HG02798 (cell line): ENCODE data around the gene PODN.

ENCODE experiments used
- ATAC-seq: cut with Tn5 transposase; IDR thresholded peaks from one replicate; pipeline ENCODE4 v1.9.1; 2021; ENCODE audit warnings: mild to moderate bottlenecking; ENCODE audit not compliant: unreplicated experiment, poor library complexity

PODN gene

GRCh38 chr1:53087332-53088285 is 25.6 kb downstream of the PODN start:
- ATAC-seq: no peak

GRCh38 chr1:53088616-53089300 is 26.7 kb downstream of the PODN start:
- no peak for ATAC-seq

DNA sequence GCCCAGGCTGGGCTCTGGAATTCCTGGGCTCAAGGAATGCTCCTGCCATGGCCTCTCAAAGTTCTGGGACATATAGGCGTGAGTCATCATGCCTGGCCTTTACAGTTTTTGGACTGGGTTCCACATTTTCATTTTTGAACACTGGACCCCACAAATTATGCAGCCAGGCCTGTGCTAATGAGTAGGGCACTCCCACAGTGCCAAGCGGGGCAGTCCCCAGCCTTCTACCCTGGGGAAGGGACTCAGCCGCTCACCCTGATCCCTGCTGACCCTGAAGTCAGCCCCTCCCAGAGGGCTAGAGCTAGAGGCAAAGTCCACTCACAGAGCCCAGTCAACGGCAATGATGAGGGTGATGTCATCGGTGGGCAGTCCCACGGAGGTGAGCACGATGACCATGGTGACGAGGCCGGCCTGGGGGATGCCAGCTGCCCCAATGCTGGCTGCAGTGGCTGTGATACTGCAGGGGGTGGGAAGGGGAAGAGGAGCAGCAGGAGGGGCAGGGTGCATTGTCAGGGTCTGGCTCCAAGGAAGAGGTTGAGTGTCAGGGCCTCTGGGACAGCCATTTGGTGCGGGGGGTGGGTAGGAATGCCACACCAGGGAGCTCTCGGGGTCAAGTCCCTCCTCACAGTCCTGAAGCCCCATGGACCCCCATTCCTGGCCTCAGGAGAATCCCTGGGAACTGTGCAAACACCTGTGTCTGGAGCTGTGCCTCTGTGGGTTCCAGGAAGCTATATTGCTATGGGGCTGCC is 27.6 kb downstream of the PODN start:
- ATAC-seq: no peak

DNA sequence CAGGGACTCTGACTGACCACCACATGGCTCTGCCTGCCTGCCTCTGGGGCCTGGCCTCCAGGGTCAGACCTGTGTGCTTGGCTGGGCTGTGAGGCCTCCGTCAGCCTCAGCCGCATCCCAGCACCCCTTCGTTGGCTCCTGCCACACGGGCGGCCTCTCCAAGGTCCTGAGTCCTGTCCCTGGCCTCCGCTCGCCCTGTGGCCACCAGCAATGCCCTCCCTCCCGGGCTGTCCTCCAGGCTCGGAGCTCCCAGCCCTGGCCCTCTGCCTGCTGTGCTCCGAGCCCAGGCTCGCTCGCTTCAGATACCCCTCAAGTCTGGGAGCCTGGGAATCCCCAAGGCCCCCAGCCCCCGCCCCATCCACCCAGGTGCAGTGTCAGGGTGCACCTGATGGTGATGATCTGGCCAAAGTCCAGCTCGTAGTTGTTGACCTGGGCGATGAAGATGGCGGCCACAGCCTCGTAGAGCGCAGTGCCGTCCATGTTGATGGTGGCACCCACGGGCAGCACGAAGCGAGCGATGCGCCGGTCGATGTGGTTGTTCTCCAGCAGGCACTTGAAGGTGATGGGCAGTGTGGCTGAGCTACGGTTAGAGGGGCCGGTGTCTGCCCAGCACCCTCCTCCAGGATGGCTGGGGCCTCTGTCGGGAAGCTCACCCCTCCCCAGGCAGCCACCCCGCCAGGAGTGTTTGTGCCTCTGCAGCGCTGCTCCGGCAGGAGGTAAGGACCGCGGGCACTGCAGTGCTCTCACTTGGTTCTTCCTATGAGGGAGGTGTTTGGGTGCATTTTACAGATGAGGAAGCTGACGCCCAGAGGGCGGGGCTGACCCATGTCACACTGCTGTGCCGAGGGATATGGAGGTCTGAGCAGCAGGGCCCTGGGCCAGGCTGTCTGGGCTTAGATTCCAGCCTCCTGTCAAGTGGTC is 28.5 kb downstream of the PODN start:
- no peak for ATAC-seq

GRCh38 chr1:53091841-53092645 is 30.0 kb downstream of the PODN start:
- ATAC-seq: no peak

GRCh38 chr1:53092659-53093450 is 30.8 kb downstream of the PODN start:
- ATAC-seq: no peak

DNA sequence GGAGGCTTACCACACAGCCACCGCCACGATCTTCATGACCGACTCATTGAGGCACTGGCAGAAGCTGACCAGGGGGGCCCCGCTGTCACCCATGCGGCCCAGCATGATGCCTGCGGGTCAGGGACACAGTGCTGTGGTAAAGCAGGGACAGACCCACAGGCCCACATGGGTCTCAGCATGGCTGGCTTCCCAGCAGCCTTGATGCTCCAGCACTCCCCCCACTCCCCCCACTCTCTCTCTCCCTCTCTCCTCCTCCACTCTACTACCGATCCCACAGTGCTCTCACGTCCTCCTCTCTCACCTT is 31.4 kb downstream of the PODN start:
- ATAC-seq: no peak

- ATAC-seq: no peak
Observed at GRCh38 chr1:53093778-53094532, 31.9 kb downstream of the PODN start.

- no peak for ATAC-seq
Observed at GRCh38 chr1:53094533-53094919, 32.5 kb downstream of the PODN start.

DNA sequence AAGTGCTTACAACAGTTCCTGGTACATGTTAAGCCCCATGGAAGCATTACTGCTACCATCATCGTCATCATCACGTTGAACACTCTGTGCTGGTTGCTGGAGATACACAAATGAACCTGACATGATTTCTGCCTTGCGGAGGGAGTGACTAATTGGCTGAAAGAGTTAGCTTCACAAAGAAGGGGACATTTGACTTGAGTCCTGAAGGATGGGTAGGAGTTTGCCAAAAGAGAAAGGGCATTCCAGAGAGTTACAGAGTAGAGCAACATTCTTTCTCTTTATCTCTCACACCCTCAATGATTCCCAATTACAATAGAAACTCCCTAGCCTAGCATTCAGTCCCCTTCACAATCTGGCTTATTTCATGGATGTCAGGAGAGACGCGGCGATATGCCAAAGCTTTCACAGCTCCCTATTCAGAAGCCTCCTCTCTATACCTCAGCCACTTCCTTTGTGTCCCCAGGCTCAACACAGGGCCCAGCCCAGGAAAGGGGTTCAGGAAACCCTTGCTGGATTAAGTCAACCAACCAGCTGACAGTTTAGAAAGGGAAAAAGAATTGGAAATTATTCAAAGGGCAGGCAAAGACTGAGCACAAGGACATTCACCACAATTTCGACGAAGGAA is 42.4 kb downstream of the PODN start:
- ATAC-seq: no peak

DNA sequence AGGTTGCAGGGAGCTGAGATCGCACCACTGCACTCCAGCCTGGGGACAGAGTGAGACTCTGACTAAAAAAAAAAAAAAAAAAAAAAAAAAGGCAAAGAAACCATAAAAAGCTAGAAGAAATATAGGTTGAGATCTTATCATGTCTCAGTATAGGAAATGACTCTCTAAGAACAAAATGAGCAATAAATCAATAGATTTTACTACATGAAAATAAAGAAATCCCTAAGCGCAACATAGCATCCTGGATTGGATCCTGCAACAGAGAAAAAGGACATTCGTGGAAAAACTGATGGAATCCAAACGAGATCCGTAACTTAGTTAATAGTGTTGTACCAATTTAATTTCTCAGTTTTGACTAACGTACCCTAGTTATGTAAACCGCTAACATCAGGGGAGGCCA is 45.1 kb downstream of the PODN start:
- ATAC-seq: no peak

DNA sequence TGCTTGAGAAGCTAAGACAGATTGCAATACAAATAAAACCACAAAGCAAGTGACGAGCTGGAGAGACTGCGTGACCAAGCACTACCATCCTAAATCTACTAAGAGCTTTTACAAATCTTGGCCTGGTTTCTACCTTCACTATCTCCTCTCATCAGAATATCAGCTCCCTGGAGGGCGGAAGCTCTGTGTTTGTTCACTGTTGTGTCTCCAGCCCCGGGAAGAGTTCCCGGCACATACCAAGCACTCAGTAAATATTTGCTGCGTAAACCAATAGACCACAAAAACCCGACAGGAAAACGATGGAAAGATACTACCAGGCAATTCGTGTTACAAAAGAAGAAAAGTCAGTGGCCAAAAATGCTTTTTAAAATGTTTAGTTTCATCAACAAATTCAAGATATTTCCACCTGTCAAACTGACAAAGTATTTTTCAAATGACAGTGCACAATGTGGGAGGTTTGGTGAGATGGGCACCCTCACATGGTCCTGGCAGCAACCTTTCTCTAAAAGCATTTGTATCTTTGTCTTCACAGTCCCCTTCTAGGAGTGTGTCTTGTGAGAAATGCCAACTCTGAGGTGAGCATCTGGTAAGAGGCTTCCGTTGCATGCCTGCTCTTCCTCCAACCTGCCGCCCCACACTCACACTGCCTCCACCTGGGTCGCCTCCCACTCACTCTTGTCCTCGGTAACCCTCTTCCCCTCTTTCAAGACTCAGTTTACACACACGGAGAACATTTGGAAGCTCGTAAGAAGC is 45.7 kb downstream of the PODN start:
- no peak for ATAC-seq

DNA sequence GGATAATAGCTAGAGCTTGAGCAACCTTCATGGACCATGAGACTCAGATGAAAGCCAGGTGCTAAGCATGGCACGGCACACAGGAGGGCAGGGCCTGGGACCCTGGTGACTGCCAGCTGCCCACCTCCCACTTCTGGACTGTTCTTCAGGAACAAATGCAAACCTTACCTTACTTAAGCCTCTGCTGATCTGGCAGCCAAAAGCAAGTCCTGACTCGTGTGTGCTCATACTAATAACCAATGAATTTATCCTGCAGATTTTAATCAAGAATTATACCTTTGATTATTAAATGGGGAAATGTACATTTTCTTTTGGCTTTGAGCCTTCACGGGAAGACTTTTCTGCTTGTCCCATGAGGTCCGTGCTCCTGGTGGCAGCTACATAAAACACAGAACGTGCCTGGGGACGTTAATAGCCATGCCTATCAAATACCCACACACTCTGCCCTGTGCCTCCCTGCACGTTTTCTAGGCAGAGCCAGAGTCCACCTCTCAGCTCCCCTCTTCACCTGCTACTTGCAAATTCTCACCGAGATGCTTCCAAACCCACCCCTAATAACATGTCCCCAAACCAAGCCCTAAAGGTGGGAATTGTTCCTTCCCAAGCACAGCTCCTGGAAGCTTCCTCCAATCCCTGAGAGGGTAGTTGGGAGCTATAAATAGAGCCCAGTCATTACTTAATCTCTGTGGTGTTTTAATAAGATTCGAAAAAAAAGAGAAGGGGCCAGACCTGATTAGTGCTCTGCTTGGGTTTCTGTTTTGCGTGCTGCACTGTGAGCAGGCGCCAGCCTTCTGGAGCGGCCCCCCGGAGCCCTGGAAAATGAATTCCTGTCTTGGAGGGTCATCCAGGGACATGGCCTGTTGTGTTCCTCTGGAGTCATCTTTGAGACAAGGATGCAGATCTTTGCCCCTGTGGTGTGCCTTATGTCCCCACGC is 46.9 kb downstream of the PODN start:
- ATAC-seq: no peak

- ATAC-seq: no peak
Observed at GRCh38 chr1:53110370-53111072, 48.5 kb downstream of the PODN start.

- no peak for ATAC-seq
Observed at GRCh38 chr1:53111073-53111556, 49.1 kb downstream of the PODN start.
